Heart left ventricle (tissue), 16 donors: ENCODE results near the gene DES. TPM values are rescaled to one million over a fixed set of nuclear protein-coding genes. Genes with fewer than 3 reads are reported as not detected.
"Not testable (repeated sequence)": the region's sequence is repeated elsewhere in the genome, so short reads cannot be mapped to it uniquely, and the experiment has no call there.

Source experiments
- ATAC-seq, 4 donors: fragments of 200-7000 bp; cut with Tn5 transposase; one replicate each; pipeline ENCODE4 v1.9.1; 2020 to 2022; ENCODE audit warnings: moderate library complexity in 4 of 4, mild to moderate bottlenecking in 3 of 4, moderate number of reproducible peaks in 1 of 4
- DNase-seq, 5 donors: peaks; one replicate each; pipeline ENCODE4 v3.0.0-alpha.2; 2020
- H3K27ac ChIP-seq, 12 donors: fragments of 200-600 bp; sonication (generic) in 4 of 12; one replicate each; pipeline versions ENCODE4 v1.5.0 to v1.8.0; 2016 to 2022; ENCODE audit warnings: mild to moderate bottlenecking in 2 of 12
- H3K27me3 ChIP-seq, 9 donors: fragments of 200-600 bp; sonication (generic) in 2 of 9; one replicate each; pipeline versions ENCODE4 v1.5.1 to v1.8.0; 2016 to 2022; ENCODE audit warnings: mild to moderate bottlenecking in 3 of 9
- H3K36me3 ChIP-seq, 9 donors: fragments of 200-600 bp; sonication (generic) in 2 of 9; one replicate each; pipeline versions ENCODE4 v1.5.0 to v1.8.0; 2018 to 2022; ENCODE audit warnings: mild to moderate bottlenecking in 2 of 9
- H3K4me1 ChIP-seq, 12 donors: fragments of 200-600 bp; sonication (generic) in 4 of 12; one replicate each; pipeline versions ENCODE4 v1.5.0 to v1.8.0; 2016 to 2022; ENCODE audit warnings: mild to moderate bottlenecking in 3 of 12
- H3K4me3 ChIP-seq, 12 donors: fragments of 200-600 bp; sonication (generic) in 4 of 12; one replicate each; pipeline versions ENCODE4 v1.5.0 to v1.8.0; 2017 to 2022; ENCODE audit warnings: mild to moderate bottlenecking in 9 of 12, moderate library complexity in 4 of 12
- H3K9me3 ChIP-seq, 12 donors: fragments of 200-600 bp; sonication (generic) in 4 of 12; one replicate each; pipeline versions ENCODE4 v1.5.0 to v1.8.0; 2016 to 2022; ENCODE audit warnings: mild to moderate bottlenecking in 1 of 12
- POLR2A ChIP-seq, 2 donors: fragments of 450-650 bp; IDR thresholded peaks; one replicate each; pipeline ENCODE4 v1.6.1; 2017; ENCODE audit warnings: antibody characterized with exemption in 2 of 2, mild to moderate bottlenecking in 2 of 2, moderate library complexity in 2 of 2
- WGBS, 4 donors: extraction: QIAGEN DNeasy Blood & Tissue Kit in 2 of 4; methylation state at CpG; one replicate each; pipeline versions ENCODE4 v1.1.5 to v1.1.7; 2013 to 2018; 5-methylcytosine and 5-hydroxymethylcytosine counted together
- intact Hi-C, 10 donors: fragments of 100-400 bp; cut with DNase I; formaldehyde crosslinking; loops; one replicate each; pipeline versions ENCODE4 v1.11.1 to v1.14.2; 2022
- polyA plus RNA-seq, 2 donors: library from polyadenylated mRNA; stranded (reverse); fragments of 200-250 nt; gene quantifications; one replicate each; pipeline ENCODE4 v1.2.3, GENCODE V29; 2013
- total RNA-seq, 9 donors: library from RNA; depleted of rRNA in 2 of 9; stranded (reverse); fragments of >200 nt in 2 of 9; fragmentation: NEBNext Ultra II Directional in 3 of 9; extraction: Animal tissue kit (Norgen Biotek cat#: 25700) in 3 of 9; gene quantifications; one replicate each; pipeline versions ENCODE4 v1.1.0 to v1.2.4, GENCODE V29; 2016 to 2023
- TF ChIP-seq, protein P1 (sequence below), 12 donors: fragments of 200-600 bp; sonication (generic) in 4 of 12; IDR thresholded peaks; one replicate each; pipeline versions ENCODE4 v1.5.0 to v1.8.0; 2018 to 2022; ENCODE audit warnings: antibody characterized with exemption in 12 of 12, mild to moderate bottlenecking in 5 of 12
- donor health status: ischemic (EF 13 %, LVEDD 7.1; RV severe dilation, severe dysfunction).
- donor health status: healthy with polysubstance abuse.
- donor health status: DM: no; HTN: yes; CAD: no.
- donor health status: DM: no; HTN: no; CAD: no.
- donor health status: ischemic (EF 25% LVEDD 6.9; RV normal size, moderate dysfunction).
- donor health status: ischemic (EF 25% LVEDD 5.7; RV mildly dilated, moderate dysfunction).
- donor health status: healthy.
- donor health status: DM: yes; HTN: yes; CAD: no.
- donor health status: ischemic (EF 35%, LVEDD 5.7; RV mildly dilated, moderate dysfunction).
- donor health status: nonischemic (EF 11% LVEDD 7.7; RV severe dilation, severe dysfunction).
- donor health status: DM: yes; HTN: yes; CAD: no.
- donor health status: PGD.
- donor health status: ischemic (EF 29% LVEDD 5.4; RV normal size, mild dysfunction).
- donor health status: nonischemic (EF 23%, LVEDD 6.1; RV moderate dilation, normal function).

DES gene
- total and polyA plus RNA-seq, 11 donors, result 9,618 to 28,674 (median 17,979) TPM

DNA sequence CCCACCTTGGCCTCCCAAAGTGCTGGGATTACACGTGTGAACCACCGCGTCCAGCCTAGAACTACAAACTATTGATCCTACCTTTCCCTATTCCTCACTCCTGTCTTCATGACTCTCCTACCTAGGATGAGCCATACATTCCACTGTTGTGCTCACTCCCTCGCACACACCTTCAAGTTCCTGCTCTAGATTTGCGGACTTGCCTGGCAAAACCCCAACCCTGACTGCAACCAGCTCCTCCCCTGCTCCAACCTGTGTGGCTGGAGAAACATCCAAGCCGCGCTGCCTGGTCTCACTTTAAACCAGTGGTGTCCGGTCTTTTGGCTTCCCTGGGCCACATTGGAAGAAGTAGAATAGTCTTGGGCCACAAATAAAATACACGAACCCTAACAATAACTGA is 25.4 kb upstream of the DES start:
- H3K27ac ChIP-seq, result no peak overlapping the region
- H3K4me3 ChIP-seq, result no peak overlapping the region
- peaks cover 0 to 6% (median 0%) of the 10 kb centered on the region in 12 donors for H3K9me3 ChIP-seq
- H3K4me1 ChIP-seq, result peaks cover 0 to 5% (median 0%) of the 10 kb centered on the region in 12 donors
- no peaks in the 10 kb centered on the region for H3K36me3 ChIP-seq
- no peak for ATAC-seq
- DNase-seq, result no peak
- intact Hi-C loops, result loop anchor here in 1 of 10 donors (5.0 kb wide), 1 partner anchor 205 kb away; the partner anchor contains the start of gene STK11IP
- no peak for TF ChIP-seq POLR2A (IDR thresholded peaks at IDR 0.05)
- TF ChIP-seq, protein P1, sequence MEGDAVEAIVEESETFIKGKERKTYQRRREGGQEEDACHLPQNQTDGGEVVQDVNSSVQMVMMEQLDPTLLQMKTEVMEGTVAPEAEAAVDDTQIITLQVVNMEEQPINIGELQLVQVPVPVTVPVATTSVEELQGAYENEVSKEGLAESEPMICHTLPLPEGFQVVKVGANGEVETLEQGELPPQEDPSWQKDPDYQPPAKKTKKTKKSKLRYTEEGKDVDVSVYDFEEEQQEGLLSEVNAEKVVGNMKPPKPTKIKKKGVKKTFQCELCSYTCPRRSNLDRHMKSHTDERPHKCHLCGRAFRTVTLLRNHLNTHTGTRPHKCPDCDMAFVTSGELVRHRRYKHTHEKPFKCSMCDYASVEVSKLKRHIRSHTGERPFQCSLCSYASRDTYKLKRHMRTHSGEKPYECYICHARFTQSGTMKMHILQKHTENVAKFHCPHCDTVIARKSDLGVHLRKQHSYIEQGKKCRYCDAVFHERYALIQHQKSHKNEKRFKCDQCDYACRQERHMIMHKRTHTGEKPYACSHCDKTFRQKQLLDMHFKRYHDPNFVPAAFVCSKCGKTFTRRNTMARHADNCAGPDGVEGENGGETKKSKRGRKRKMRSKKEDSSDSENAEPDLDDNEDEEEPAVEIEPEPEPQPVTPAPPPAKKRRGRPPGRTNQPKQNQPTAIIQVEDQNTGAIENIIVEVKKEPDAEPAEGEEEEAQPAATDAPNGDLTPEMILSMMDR (IDR thresholded peaks at IDR 0.05), result no peak
- no peaks in the 10 kb centered on the region for H3K27me3 ChIP-seq
- 87 to 94% (median 90%) methylated on average over 9 of the region's 9 CpGs for WGBS, 4 donors

DNA sequence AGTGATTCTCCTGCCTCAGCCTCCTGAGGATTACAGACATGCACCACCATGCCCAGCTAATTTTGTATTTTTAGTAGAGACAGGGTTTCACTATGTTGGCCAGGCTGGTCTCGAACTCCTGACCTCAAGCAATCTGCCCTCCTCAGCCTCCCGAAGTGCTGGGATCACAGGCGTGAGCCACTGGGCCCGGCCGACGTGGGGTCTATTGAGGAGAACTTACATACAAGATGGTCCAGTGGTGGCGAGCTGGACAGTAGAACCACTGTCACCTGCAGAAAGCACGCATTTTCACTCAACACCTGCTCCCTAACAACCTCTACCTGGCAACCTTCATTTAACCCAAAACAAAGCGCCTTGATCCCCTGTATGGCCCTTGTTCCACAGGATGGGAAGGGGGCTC is 23.1 kb upstream of the DES start:
- 90 to 96% (median 95%) methylated on average over 9 of the region's 9 CpGs for WGBS, 4 donors
- H3K27ac ChIP-seq, H3K36me3 ChIP-seq, ATAC-seq, DNase-seq, intact Hi-C loops, H3K27me3 ChIP-seq, H3K4me3 ChIP-seq, H3K4me1 ChIP-seq, H3K9me3 ChIP-seq: not testable (repeated sequence)

DNA sequence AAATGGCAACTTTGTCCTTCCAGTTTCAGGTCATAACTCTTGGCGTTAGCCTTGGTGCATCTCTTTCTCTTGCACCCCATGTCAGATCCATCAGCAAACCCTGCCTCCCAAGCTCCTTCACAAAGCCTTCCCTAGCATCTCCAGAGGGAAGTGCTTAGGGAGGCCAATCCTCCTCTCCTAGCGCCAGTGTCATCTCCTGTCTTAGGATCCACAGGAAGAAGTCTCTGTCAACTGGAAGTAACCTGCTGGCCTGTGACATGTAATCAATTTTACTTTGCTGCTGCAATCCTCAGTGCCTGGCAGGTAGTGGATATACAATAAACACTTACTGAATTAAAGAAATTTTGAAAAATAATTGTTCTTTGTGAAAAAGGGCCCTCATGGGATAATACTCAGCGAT is 22.6 kb upstream of the DES start:
- DNase-seq, result no peak
- Histone ChIP-seq H3K27ac (no peak overlapping the region), H3K36me3 (no peaks in the 10 kb centered on the region), H3K4me1 (no peaks in the 10 kb centered on the region), H3K4me3 (no peak overlapping the region), H3K9me3 (peaks cover 0 to 5% (median 0%) of the 10 kb centered on the region in 12 donors), H3K27me3 (peaks cover 0 to under 1% (median 0%) of the 10 kb centered on the region in 9 donors)
- no peak for TF ChIP-seq POLR2A (IDR thresholded peaks at IDR 0.05)
- TF ChIP-seq, protein P1 (IDR thresholded peaks at IDR 0.05), result no peak
- ATAC-seq, result no peak
- intact Hi-C loops, result no loop called here
- WGBS, 4 donors, result 90 to 95% (median 92%) methylated on average over 3 of the region's 3 CpGs

DNA sequence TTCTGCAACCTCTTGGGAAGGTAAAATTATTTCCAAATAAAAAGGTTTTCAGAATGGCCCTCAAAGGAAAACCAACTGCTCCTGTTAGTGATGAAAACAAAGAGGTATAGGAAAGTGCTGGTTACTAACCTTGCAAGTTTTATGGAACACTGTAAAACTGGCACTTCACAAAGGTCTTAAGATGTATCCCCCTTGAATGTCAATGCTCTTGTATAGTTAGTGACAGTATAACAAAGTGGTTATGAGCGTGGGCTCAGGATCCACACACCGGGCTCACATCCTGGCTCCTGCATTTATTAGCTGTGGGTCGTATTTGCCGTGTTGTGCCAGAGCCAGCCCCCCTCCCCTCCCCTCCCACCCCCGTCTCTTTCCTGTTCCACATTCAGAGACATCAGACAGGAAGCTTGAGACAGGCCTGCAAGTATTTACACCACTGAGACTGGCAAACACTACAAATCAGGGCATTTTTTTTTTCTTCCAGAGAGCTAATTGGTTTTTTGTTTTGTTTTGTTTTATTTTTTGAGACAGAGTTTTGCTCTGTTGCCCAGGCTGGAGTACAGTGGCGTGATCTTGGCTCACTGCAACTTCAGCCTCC is 21.2 kb upstream of the DES start:
- TF ChIP-seq POLR2A (IDR thresholded peaks at IDR 0.05), result no peak
- TF ChIP-seq, protein P1 (IDR thresholded peaks at IDR 0.05), result no peak
- Histone ChIP-seq H3K27me3 (peaks cover 0 to 3% (median 0%) of the 10 kb centered on the region in 9 donors), H3K27ac (no peak overlapping the region), H3K4me1 (no peaks in the 10 kb centered on the region), H3K4me3 (no peak overlapping the region), H3K36me3 (no peaks in the 10 kb centered on the region), H3K9me3 (no peaks in the 10 kb centered on the region)
- DNase-seq (no peak), ATAC-seq (no peak)
- WGBS, 4 donors, result 60 to 73% (median 66%) methylated on average over 6 of the region's 6 CpGs
- intact Hi-C loops, result no loop called here
